Kidney capillary endothelial cell (primary cell): ENCODE results near the gene OR10A2.
"Not testable (repeated sequence)": the region's sequence is repeated elsewhere in the genome, so short reads cannot be mapped to it uniquely, and the experiment has no call there.

Experiments used
- DNase-seq: peaks from one replicate; pipeline ENCODE4 v3.0.0-alpha.2; 2018; ENCODE audit warnings: low spot score

Gene OR10A2

GRCh38 chr11:6887711-6888110, 24.9 kb downstream of the OR10A2 start:
- DNase-seq = not testable (repeated sequence)

- DNase-seq = no peak
Measured at GRCh38 chr11:6888830-6889229, 26.0 kb downstream of the OR10A2 start.

GRCh38 chr11:6889835-6890234, 27.0 kb downstream of the OR10A2 start:
- no peak for DNase-seq

GRCh38 chr11:6892400-6892799, 29.5 kb downstream of the OR10A2 start, which contains the start of gene OR2D2:
Gene OR2D2 (minus strand): TSS chr11:6892500. CDS start chr11:6892500, 0 bp downstream.
- DNase-seq = no peak

- DNase-seq = no peak
Measured at GRCh38 chr11:6894097-6894496, 31.2 kb downstream of the OR10A2 start.

- no peak for DNase-seq
Measured at GRCh38 chr11:6895010-6895409, 32.2 kb downstream of the OR10A2 start.

- DNase-seq = no peak
Measured at GRCh38 chr11:6898911-6899310, 36.1 kb downstream of the OR10A2 start.

- no peak for DNase-seq
Measured at GRCh38 chr11:6900327-6900999, 37.6 kb downstream of the OR10A2 start.

GRCh38 chr11:6904804-6905203, 41.9 kb downstream of the OR10A2 start:
- DNase-seq = not testable (repeated sequence)

GRCh38 chr11:6911378-6911777, 48.5 kb downstream of the OR10A2 start:
- no peak for DNase-seq

GRCh38 chr11:6911948-6912347, 49.1 kb downstream of the OR10A2 start:
- DNase-seq = no peak

GRCh38 chr11:6919698-6920097, 56.8 kb downstream of the OR10A2 start:
- no peak for DNase-seq

GRCh38 chr11:6920702-6921101, 57.8 kb downstream of the OR10A2 start, which contains the start of gene OR2D3:
Gene OR2D3 (plus strand): TSS chr11:6921002. CDS start chr11:6921002, 0 bp downstream.
- no peak for DNase-seq
